Measurements from ENCODE around the gene RAB44.
"Not testable (repeated sequence)": the region's sequence is repeated elsewhere in the genome, so short reads cannot be mapped to it uniquely, and the experiment has no call there.

Gene RAB44

DNA sequence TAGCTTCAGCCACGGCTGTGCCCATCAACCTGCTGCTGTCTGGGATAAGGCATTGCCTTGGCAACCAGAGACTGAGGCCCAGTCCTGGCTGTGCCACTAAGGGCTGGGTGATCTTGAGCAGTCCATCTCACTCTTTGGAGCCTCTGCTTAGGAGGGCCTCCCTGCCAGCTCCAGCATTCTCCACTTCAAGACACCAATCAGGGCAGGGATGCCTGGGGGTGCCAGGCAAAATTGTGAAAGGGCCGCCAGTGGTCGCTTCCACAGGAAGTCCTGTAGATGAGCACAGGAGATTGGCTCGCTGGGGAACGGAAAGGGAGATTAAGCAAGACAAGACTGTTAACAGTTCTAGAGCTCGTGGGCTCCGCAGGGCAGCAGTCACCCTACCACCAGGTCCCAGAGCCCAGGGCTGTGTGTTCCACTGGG lies at the start of gene RAB44:
Gene RAB44 (plus strand): TSS at position 346 of the 423 bp plus-strand sequence. CDS start 6,410 bp downstream, outside the sequence.
- DNase-seq = no peak

DNA sequence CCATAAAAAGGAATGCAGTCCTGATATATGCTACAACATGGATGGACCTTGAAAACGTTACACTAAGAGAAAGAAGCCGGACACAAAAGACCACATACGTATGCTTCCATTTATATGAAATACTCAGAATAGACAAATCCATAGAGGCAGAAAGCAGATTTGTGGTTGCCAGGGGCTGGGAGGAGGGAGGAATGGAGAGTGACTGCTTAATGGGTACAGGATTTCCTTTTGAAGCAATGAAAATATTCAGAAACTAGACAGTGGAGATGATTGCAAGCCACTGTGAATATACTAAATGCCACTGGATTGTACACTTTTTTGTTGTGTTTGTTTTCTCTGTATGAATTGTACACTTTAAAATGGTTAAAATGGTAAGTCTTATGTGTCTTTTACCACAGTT lies 48.5 kb upstream of the RAB44 start:
- DNase-seq = no peak

DNA sequence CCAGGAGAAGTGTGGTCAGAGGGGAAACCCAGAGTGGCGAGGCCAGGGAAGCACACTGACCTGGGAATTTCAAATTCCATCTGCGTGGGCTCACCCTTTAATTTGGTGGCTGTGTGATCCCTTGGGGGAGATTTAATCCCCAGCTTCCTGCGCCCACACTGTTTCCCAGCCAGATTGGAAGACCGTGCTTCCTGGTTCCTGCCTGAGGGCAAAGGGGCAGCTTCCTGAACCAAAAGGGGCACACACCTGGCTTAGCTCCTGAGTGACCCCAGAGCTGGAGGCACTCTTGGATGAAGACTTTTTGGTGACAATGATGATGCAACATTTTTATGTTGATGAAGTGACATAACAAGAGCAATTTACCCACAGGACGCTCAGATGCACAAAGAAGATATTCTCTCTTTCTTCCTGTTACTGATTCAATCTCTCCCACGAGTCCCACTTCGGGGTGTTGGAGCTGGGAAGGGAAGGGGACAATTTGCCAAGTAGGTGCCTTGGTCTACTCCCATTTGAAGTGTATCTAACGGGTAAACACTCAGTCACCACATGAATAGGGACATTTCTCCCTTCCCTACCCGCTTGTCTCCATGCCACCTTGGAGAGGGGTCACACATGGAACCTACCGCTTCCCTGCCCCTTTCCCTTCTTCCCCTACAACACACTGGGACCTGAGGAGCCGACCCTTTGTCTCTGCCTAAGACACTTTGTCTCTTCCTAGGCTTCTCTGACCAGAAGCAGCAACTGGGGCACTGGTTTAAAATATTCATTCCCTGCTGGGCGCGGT lies 47.7 kb upstream of the RAB44 start:
- no peak for DNase-seq

- DNase-seq = no peak
These were observed 46.7 kb upstream of the RAB44 start for GRCh38 chr6:36650848-36651478.

DNA sequence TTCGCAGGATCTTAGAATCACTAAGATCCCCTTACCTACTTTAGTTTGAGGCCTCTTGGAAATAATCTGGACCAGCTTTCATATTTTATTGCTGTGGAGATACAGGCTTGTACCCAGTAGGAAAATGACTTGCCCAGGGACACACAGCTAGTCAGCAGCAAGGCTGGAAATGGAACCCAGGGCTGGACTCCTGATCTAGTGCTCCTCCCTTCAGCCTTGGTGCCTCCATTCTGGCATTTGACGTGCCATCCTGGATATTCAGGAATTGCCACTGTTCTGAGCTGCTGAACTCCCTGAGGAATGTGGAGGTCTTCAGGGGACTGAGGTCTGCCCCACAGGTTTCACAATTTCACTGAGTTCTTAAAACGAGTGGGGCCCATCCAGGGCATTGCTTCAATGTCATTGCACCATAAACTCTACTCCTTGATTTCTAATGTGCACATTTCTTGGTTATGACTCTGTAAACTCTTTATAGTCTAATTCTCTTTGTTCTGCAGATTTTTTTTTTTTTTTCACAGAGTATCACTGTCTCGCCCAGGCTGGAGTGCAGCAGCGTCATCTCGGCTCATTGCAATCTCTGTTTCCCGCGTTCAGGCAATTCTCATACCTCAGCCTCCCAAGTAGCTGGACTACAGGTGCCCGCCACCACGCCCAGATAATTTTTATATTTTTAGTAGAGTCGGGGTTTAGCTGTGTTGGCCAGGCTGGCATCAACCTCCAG lies 45.8 kb upstream of the RAB44 start:
- no peak for DNase-seq

GRCh38 chr6:36654469-36654868 lies 43.2 kb upstream of the RAB44 start:
- not testable (repeated sequence) for DNase-seq

GRCh38 chr6:36655085-36655724 lies 42.4 kb upstream of the RAB44 start:
- no peak for DNase-seq

GRCh38 chr6:36656441-36656840 lies 41.2 kb upstream of the RAB44 start:
- DNase-seq = no peak

GRCh38 chr6:36657271-36657670 lies 40.4 kb upstream of the RAB44 start:
- no peak for DNase-seq

- DNase-seq = no peak
These were observed 39.6 kb upstream of the RAB44 start for GRCh38 chr6:36657942-36658544.

- no peak for DNase-seq
These were observed 38.4 kb upstream of the RAB44 start for GRCh38 chr6:36659271-36659670.

DNA sequence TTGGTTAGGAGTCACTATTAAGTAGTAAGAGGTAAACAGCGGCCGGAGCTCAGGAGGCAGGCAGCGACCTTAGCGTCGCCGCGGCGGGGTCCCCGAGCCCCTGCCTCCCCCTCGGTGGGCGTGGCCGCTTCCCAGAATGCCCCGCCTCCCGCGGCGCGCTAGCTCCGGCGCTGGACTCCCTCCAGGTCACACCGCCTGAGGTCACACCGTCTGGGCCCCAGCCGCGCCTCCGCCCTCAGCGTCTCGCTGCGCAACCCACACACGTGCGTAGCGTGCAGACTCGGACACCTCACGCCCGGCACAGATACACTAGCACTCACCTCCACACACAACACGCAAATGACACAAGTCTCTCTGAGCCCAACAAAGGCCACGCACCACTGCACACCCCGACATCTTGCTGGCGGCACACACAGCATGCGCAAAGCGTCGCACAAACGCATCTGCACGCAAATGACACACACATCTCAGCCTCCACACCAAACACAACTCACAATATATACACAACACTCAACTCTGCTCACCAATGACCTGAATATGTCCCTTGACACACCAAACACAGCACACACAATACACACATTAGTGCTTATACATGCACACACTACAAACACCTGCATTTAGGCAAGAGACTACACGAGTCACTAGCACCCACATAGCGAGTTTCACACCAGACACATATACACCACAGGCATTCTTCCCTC lies 36.7 kb upstream of the RAB44 start:
- no peak for DNase-seq

DNA sequence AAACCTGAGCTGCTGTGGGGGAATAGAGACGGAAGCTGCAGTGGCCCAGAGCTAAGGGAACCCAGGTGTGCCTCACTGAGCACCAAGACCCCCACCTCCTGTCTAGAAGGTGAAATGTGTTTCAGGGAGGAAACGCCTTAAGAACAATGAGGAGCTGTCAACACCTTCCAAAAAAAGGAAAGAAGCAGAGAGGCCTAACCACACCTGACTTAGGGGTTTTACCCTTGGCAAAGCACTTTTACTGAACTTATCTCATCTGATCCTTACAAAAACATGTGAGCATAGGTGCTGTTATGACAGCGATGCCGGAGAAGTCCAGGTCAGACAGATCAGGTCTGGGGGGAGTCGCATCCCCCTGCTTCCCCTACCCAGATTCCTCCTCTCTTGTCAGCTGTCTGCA lies 35.2 kb upstream of the RAB44 start:
- DNase-seq = no peak

GRCh38 chr6:36662827-36663256 lies 34.8 kb upstream of the RAB44 start:
- no peak for DNase-seq

DNA sequence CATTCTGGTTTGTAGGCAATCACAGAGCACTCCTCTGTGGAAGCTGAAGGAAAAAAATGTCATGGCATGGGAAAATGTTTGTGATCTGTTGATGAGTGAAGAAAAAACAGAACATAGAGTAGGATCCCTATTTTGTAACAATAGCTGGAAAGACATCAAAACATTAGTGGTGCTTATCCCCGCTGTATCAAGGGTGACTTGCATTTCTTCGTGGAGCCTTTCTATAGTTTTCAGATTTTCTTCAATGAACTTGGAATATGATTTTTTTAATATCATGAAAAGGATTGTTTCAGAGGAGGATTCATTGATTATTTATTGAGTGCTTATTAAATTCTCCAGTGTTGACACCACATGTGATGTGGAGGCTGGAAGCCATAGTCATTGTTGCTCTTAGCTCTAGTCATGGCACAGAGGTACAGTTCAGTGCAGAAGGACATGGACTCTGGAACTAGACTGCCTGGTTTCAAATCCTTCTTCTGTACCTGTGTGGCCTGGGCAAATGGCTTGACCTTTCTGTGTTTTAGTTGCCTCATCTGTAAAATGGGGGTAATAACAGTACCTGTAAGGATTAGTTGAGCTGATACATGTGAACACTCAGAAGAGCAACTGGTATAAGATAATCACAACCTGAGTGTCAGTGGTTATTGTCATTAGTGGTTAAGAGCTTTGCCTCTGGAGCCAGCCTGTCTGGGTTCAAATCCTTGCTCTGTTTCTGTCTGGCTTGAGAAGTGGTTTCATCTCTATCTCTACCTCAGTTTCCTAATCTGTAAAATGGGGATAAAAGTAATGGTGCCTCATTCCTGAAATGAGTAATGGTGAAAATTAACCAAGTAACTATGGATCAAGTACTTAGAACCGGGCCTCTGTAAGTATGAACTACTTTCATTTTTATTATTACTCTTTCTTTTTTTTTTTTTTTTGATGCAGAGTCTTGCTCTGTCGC lies 33.9 kb upstream of the RAB44 start:
- no peak for DNase-seq

GRCh38 chr6:36665180-36665579 lies 32.4 kb upstream of the RAB44 start:
- no peak for DNase-seq

DNA sequence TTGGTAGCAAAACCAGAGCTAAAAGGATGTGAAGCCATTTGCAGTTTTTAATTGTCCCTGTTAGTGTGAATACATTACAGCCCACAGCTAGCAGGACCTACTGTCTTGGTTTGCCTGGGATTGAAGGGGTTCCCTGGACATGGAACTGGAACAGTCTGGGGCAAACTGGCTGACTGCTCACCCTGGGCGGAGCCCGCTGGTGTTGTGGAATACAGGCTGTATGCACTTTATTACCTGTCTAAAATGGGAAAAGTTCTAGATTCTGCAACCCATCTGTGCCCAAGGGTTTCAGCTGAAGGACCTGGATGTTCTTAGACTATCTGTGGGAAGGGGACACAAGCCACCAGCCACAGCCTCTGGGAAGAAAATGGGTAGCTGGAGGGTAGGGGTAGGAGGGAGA lies 31.3 kb upstream of the RAB44 start:
- no peak for DNase-seq

DNA sequence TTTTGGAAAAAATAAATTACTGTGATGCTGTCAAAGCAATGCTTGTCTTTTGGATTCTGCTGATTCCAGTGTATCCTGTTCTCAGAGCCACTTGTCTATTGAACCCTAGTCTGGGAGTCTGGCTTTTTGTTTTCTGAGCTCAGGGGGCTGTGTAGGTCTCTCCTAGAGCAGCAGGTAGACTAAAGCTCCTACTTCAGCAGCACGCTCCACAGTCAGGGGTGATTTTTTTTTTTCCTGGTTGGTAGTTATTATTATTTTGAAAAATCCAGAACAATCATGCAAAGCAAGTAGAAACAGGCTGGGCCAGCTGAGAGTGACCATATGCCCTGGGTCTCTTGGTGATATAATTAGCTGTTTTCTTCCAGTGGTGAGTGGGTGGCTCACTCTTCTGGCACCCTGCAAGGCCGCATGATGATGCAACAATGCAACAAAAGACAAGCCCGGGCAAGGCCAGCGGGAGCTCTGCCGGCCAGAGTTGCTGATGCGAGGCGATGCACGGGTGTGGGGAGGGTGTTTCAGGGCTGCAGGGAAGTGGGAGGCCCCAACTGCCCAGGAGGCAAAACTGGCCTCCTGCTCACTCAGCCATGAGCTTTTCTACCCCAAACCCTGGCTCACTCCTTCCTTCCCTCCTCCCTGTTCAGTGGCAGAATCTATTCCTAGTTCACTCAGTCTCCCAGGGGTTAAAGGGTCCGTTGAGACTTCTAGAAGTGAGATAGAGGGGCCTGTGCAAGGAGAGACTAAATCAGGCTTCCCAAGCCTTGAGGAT lies 30.6 kb upstream of the RAB44 start:
- DNase-seq = no peak

DNA sequence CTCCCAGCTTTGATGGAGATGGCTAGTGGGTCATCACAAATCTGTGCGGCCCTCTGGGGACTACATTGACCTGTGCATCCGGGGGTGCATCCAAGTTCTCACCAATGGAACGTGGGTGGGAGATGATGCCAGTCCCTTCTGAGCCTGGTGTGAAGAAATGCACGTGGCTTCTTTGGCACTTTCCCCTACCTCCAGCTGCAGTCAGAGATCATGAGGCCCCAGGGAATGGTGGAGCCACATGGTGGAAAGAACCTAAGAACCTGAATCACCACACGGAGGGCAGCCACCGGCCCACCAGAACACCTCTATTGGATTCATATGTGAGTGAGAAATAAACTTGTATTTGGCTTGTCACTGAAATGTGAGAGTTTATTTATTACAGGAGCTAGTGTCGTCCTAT lies 29.0 kb upstream of the RAB44 start:
- no peak for DNase-seq

DNA sequence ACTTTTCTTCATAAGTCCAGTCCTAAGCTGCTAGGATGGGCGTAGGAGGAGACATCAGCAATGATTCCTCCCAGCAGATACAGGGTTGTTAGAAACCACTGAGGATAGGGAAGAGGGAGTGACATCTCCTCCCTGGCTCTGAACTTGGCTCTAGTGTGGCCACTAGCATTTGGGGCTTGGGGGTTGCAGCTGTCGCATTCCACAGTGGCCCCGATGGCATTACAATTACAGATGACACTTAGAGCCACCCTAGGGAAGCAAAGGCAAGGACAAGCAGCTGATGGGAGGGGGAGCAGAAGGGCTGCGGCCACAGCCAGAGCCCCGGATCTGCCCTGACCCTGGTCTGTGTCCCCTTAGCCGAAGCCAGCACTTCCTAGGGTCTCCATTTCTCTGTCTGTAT lies 28.6 kb upstream of the RAB44 start:
- no peak for DNase-seq
